SK-N-MC (cell line): ENCODE measurements around the gene LRCH2.

ENCODE experiments used
- EZH2 ChIP-seq: fragments of 200-600 bp; sonication (generic); IDR thresholded peaks from one replicate; pipeline ENCODE4 v1.6.1; 2017; ENCODE audit warnings: antibody characterized with exemption
- FOXP2 ChIP-seq: optimal IDR thresholded peaks from 2 replicates; pipeline ENCODE3; 2011; ENCODE audit warnings: mild to moderate bottlenecking, moderate library complexity; ENCODE audit not compliant: insufficient read depth; ENCODE audit errors: extremely low read length, control extremely low read depth
- POLR2AphosphoS5 ChIP-seq: IDR thresholded peaks from 2 replicates; pipeline ENCODE4 v1.6.1; 2012; ENCODE audit warnings: mild to moderate bottlenecking, low read depth, low read length, borderline replicate concordance

- no peak for TF ChIP-seq EZH2
- no peak for TF ChIP-seq POLR2AphosphoS5
- TF ChIP-seq FOXP2: no peak
These were observed 19.3 kb downstream of the LRCH2 start for GRCh38 chrX:115214605-115215004.
